ENCODE measurements around the gene PLXNA4.

GRCh38 chr7:132149436-132150304 is 426.6 kb downstream of the PLXNA4 start:
- TF ChIP-seq POLR2A (IDR thresholded peaks at IDR 0.05; ENCODE audit: low read length) (no peak), GATA1 (IDR thresholded peaks at IDR 0.05; ENCODE audit: low read depth, low read length) (no peak)

Measured in erythroblast (primary cell).